ENCODE measurements around the gene BMP8B.
"Not testable (repeated sequence)": the region's sequence is repeated elsewhere in the genome, so short reads cannot be mapped to it uniquely, and the experiment has no call there.

DNA sequence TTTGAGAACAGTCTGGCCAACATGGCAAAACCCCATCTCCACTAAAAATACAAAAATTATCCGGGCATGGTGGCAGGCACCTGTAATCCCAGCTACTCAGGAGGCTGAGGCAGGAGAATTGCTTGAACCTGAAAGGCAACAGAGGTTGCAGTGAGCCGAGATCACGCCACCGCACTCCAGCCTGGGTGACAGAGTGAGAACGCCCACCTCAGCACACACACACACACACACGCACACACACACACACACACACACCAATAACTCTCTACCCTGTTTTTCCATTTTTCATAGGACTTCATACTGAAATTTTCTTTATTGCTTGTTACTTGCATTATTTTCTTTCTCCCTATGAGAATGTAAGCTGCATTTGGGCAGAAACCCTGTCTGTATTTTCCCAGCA is 39.6 kb upstream of the BMP8B start:
- not testable (repeated sequence) for TF ChIP-seq SP1 (IDR thresholded peaks at IDR 0.05); TAF1 (conservative IDR thresholded peaks at IDR 0.05); FOXA2 (IDR thresholded peaks at IDR 0.05); GABPA (IDR thresholded peaks at IDR 0.05 in 1 of 2, conservative IDR thresholded peaks at IDR 0.05 in 1 of 2); RAD21 (IDR thresholded peaks at IDR 0.05); EGR1 (IDR thresholded peaks at IDR 0.05; ENCODE audit: low read depth in 2 of 2)
- TF ChIP-seq, protein P1, sequence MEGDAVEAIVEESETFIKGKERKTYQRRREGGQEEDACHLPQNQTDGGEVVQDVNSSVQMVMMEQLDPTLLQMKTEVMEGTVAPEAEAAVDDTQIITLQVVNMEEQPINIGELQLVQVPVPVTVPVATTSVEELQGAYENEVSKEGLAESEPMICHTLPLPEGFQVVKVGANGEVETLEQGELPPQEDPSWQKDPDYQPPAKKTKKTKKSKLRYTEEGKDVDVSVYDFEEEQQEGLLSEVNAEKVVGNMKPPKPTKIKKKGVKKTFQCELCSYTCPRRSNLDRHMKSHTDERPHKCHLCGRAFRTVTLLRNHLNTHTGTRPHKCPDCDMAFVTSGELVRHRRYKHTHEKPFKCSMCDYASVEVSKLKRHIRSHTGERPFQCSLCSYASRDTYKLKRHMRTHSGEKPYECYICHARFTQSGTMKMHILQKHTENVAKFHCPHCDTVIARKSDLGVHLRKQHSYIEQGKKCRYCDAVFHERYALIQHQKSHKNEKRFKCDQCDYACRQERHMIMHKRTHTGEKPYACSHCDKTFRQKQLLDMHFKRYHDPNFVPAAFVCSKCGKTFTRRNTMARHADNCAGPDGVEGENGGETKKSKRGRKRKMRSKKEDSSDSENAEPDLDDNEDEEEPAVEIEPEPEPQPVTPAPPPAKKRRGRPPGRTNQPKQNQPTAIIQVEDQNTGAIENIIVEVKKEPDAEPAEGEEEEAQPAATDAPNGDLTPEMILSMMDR (IDR thresholded peaks at IDR 0.05; ENCODE audit: low read depth, low read length, missing input control), result not testable (repeated sequence)
- TF ChIP-seq, protein P2, sequence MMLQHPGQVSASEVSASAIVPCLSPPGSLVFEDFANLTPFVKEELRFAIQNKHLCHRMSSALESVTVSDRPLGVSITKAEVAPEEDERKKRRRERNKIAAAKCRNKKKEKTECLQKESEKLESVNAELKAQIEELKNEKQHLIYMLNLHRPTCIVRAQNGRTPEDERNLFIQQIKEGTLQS (IDR thresholded peaks at IDR 0.05), result not testable (repeated sequence)

Measured in liver (tissue), 3 donors.